ENCODE data around the gene BMERB1. TPM values are rescaled to one million over a fixed set of nuclear protein-coding genes. Genes with fewer than 3 reads are reported as not detected.
"Not testable (repeated sequence)": the region's sequence is repeated elsewhere in the genome, so short reads cannot be mapped to it uniquely, and the experiment has no call there.

Gene BMERB1
- total RNA-seq, 1 donor from 2014 or later = 55.0 TPM

DNA sequence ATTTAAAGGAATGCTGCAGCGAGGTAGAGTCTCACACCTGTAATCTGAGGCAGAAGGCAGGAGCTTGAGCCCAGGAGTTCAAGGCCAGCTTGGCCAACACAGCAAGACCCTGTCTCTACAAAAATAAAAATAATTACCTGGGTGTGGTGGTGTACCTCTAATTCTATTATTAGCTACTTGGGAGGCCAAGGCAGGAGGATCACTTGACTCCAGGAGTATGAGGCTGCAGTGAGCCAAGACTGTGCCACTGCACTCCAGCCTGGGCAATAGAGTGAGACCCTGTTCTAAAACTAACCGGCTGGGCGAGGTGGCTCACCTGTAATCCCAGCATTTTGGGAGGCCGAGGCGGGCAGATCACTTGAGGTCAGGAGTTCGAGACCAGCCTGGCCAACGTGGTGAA is 18.9 kb downstream of the BMERB1 start:
- intact Hi-C loops (cut with micrococcal nuclease); DNase-seq; ATAC-seq: not testable (repeated sequence)

DNA sequence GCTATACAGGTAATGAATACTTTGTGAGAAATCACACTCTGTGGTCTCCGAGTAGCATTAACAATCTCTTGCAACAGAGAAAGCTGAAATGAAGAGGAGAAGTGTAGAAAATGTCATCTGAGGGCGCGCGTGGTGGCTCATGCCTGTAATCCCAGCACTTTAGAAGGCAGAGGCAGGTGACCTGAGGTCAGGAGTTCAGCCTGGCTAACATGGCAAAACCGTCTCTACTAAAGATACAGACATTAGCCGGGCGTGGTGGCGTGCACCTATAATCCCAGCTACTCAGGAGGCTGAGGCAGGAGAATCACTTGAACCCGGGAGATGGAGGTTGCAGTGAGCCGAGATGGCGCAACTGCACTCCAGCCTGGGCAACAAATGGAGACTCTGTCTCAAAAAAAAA is 20.5 kb downstream of the BMERB1 start:
- DNase-seq; ATAC-seq; intact Hi-C loops (cut with micrococcal nuclease): not testable (repeated sequence)

DNA sequence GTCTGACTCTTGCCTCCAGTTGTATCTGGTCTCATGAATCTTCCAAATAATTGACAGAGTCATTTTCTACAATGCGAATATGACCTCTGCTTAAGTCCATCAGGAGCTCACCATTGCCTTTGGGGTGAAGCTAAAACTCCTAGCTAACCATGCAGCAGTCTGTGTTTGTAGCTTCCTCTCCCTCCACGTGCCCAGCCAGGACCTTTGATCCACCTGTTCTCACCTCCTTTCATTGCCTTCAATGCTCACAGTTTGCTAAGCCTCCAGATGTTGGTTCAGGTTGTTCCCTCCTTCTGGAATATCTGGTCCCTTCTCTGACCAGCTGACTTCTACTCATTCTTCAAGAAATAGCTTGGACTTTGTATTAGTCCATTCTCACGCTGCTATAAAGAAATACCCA is 23.0 kb downstream of the BMERB1 start:
- DNase-seq (no peak), ATAC-seq (no peak)
- intact Hi-C loops (cut with micrococcal nuclease) = no loop called here

DNA sequence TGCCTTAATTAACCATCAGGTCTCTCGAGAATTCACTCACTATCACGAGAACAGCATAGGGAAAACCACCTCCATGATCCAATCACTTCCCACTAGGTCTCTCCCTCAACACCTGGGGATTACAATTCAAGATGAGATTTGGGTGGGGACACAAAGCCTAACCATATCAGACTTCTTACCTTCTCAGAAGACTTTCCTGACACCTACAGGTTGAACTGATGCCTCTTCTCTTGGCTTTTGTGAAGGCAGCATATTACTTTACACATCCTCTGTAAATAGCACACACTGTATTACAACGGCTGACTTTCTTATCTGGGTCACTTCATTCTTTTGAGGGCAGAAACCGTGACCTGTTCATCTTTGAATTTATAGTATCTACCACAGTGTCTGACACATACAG is 23.6 kb downstream of the BMERB1 start:
- ATAC-seq (no peak), DNase-seq (no peak)
- intact Hi-C loops (cut with micrococcal nuclease) = no loop called here

DNA sequence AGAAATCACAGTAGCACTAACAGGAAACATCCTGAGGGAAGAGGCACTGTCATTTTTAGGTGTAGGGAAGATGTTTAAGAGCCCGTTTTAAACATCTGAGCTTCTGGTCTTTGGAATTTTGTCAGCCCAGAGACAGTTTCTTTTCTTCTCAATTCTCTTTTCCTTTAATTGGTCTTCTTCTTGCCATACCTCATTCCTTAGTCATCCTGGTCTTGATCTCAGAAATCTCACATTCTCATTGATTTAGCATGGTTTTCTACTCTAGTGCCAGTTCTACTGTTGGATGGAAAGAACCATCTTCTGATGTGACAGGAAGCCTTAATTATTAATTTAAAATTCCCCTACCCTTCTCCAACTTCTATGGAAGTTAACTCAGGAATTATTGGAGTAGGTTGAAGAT is 25.4 kb downstream of the BMERB1 start:
- DNase-seq (no peak), ATAC-seq (no peak)
- intact Hi-C loops (cut with micrococcal nuclease) = no loop called here

DNA sequence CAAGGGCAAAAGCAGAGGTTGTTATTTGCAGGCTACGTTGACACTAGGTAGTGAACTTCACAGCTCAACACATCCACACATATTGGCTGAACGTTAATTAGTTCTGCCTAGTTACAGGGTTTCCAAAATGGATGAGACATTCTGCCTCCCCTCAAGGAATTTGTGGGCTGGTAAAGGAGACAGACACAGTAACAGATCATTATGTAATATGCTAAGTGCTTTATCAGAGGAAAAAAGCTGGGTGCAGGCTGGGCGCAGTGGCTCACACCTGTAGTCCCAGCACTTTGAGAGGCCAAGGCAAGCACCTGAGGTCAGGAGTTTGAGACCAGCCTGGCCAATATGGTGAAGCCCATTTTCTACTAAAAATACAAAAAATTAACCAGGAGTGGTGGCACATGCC is 26.2 kb downstream of the BMERB1 start:
- DNase-seq (no peak), ATAC-seq (no peak)
- intact Hi-C loops (cut with micrococcal nuclease) = no loop called here

DNA sequence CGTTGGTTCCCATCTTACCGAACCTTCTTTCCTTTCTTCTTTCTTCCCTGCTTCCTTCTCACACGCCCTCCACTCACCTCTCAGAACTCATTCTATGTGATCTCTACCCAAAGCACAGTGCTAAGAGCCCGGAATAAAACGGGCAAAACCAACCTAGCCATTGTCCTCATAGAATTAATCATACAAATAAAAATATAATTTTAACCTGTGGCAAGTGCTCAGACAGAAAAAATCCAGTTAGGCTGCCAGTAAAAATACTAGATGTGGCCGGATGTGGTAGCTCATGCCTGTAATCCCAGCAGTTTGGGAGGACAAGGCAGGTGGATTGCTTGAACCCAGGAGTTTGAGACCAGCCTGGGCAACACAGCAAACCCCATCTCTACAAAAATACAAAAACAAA is 27.0 kb downstream of the BMERB1 start:
- no peak for ATAC-seq
- DNase-seq = no peak
- intact Hi-C loops (cut with micrococcal nuclease) = no loop called here

DNA sequence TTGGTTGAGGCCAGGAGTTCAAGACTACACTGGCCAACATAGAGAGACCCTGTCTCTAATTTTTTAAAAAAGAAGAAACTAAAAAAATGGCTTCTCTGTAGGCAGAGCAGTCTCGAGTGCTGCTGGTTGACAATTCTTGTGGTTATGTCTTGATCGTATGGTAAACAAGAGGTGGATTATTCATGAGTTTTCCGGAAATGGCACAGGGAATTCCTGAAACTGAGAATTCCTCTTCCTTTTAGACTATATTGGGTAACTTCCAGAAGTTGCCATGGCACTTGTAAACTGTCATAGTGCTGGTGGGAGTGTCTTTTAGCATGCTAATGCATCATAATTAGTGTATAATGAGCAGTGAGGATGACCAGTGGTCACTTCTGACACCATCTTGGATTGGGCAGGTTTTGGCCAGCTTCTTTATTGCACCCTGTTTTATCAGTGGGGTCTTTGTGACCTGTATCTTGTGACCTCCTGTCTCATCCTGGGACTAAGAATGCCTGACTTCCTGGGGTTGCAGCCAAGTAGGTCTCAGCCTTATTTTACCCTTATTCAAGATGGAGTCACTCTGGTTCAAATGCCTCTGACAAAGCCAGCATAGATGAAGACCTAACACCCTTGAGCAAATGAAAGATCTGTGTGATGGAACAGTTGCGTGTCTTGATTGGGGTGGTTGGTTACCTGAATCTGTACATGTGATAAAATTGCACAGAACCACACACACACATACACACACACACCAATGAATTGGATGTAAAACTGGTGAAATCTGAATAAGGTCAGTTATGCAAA is 30.2 kb downstream of the BMERB1 start:
- DNase-seq (no peak), ATAC-seq (no peak)
- intact Hi-C loops (cut with micrococcal nuclease) = no loop called here

DNA sequence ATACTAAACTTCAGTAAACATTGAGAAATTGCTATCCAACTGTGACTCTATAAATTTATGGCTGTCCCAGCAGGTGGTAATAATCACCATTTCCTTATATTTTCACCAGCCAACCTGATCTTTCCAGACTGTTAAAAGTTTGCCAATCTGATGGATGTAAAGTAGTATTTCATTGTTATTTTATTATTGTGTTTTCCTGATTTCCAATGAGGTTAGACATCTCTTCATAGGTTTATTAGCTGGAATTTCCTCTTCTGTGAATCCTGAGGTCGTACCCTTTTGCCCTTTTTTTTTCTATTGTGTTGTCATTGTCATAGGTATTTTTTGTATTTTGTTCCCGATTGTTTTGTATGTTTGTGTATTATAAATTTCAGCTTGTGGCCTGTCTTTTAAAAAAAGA is 31.7 kb downstream of the BMERB1 start:
- DNase-seq = no peak

DNA sequence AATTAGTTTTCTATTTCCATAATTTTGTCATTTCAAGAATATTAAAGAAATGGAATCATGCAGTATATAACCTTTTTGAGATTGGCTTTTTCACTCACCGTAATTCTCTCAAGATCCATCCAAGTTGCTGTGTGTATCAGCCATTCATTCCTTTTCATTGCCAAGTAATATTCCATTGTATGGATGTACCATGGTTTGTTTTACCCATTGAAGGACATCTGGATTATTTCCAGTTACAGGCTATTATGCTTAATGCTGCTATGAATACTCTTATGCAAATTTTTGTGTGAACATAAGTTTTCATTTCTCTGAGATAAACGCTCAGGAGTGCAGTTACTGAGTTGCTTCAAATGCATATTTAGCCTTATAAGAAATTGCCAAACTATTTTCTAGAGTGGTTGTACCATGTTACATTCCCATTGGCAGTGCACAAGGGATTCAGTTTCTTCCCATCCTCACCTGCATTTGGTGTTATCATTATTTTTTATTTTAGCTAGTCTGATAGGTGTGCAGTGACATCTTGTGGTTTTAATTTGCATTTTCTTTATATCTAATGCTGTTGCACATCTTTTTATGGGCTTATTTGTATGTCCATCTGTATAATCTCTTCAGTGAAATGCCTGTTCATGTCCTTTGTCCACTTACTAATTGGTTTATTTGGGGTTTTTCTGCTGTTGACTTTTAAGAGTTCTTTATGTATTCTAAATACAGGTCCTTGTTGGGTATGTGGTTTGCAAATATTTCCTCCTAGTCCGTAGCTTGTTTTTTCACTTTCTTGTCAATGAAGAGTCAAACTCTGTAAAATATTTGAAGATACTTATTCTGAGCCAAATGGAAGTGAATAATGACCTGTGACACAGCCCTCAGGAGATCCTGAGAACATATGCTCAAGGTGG is 32.7 kb downstream of the BMERB1 start:
- intact Hi-C loops (cut with micrococcal nuclease) = no loop called here

More for the DNA sequence above, 31.7 kb downstream of the BMERB1 start:
- intact Hi-C loops (cut with micrococcal nuclease) = no loop called here
- ATAC-seq = no peak

DNA sequence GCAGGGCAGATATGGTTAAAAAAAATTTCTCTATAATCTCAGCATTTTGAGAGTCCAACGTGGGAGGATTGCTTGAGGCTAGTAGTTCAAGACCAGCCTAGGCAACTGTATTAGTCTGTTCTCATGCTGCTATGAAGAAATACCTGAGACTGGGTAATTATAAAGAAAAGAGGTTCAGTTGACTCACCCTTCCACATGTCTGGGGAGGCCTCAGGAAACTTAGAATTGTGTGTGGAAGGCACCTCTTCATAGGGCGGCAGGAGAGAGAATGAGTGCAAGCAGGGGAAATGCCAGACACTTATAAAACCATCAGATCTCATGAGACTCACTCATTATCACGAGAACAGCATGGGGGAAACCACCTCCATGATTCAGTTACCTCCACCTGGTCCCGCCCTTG is 42.6 kb downstream of the BMERB1 start:
- intact Hi-C loops (cut with micrococcal nuclease); ATAC-seq; DNase-seq: not testable (repeated sequence)

More for the DNA sequence above, 32.7 kb downstream of the BMERB1 start:
- no peak for DNase-seq
- no peak for ATAC-seq

DNA sequence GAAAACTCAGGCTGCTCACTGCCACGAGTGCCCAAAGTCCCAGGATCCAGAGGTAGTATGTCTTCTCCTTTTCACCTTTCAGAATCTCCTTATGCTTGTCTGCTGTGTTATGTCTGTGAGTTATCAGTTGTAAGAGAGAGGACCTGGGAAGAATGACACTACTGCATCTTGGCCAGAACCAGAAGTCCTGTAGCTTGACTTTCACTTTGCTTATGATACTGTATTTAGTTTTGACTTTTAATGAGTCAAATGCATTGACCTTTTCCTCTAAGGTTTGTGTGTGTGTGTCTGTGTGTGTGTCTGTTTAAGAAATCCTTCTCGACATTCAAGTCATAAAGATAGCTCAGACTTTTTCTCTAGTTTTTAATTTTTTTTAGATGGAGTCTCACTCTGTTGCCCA is 43.4 kb downstream of the BMERB1 start:
- ATAC-seq (no peak), DNase-seq (no peak)
- intact Hi-C loops (cut with micrococcal nuclease) = no loop called here

DNA sequence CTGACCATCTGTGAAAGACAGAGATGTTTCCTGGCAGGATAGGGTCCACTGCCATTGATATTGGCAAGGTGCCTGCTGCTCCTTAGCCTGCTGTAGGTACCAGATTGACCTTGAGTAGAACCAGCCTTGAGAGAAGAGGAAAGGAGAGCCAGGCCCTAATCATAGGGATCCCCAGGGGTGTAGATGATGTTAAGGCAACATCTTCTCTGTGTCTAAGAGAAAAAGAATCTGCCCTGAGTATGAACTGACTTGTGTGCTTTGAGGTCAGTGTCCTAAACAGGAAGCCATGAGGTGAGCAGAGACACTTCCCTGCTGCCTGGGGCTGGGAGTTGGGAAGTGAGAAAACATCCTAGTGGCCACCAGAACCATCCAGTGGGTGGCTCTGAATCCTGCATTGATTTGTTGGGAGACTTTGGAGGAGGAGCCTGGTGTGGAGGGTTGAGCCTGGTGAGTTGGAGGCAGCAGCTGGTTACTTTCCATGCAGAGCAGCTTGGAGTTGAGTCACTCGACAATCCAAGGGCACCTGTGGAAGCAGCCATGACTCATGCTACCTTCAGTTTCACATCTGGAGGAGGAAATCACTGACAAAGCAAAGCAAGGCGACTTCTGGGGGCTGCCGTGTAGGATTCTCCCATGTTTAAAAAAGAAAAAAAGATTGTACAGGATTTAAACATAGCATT is 47.8 kb downstream of the BMERB1 start:
- DNase-seq (no peak), ATAC-seq (peak; percentile 82)
- intact Hi-C loops (cut with micrococcal nuclease) = no loop called here

DNA sequence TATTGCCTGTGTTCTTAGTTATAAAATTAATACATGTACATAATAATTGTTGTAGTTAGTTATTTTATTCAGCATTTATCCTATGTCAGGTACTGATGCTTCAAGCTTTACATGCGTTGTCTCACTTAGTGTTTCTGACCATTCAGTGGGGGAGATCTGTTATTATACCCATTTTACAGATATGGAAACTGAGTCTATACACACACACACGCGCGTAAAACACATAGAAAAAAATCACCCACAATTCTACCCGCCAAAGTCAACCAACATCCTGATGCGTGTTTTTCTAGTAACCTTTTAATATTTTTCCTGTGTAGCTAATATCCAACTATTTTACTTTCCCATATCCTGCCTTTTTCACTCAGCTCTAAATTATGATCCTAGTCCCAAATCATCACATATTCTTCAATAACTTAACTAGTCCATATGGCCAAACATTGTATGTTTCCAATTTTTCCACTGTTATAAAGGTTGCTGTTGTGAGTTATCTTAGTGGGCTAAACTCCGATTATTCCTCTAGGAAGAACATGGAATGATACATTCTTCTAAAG is 48.4 kb downstream of the BMERB1 start:
- DNase-seq (no peak), ATAC-seq (no peak)
- intact Hi-C loops (cut with micrococcal nuclease) = no loop called here

DNA sequence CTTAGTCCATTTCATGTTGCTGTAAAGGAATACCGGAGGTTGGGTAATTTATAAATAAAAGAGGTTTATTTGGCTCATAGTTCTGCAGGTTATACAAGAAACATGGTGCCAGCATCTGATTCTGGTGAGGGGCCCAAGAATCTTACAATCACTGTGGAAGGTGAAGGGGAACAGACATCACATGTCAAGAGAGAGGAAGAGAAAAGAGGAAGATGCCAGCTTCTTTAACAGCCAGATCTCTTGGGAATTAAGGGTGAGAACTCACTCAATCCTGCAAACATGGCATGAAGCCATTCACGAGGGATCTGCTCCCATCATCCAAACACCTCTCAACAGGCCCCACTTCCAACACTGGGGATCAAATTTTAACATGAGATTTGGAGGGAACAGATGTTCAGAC is 49.5 kb downstream of the BMERB1 start:
- no peak for ATAC-seq
- no peak for DNase-seq

DNA sequence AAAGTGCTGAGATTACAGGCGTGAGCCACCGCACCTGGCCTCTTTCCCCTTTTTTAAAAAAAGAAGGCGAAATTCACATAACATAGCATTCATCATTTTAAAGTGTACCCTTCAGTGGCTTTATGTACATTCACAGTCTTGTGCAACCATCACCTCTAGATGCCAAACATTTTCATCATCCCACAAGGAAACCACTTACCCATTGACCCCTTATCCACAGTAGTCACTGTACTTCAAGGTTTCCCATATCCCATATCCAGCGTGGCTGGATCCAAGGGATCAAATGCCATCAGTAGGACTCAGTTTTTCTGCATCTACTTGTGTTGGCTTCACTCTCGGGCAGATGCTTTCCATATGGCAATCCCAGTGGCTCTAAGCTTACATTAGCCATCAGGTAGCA is 50.3 kb downstream of the BMERB1 start:
- no peak for DNase-seq
- ATAC-seq = no peak
- intact Hi-C loops (cut with micrococcal nuclease) = no loop called here

More for the DNA sequence above, 49.5 kb downstream of the BMERB1 start:
- intact Hi-C loops (cut with micrococcal nuclease) = no loop called here

DNA sequence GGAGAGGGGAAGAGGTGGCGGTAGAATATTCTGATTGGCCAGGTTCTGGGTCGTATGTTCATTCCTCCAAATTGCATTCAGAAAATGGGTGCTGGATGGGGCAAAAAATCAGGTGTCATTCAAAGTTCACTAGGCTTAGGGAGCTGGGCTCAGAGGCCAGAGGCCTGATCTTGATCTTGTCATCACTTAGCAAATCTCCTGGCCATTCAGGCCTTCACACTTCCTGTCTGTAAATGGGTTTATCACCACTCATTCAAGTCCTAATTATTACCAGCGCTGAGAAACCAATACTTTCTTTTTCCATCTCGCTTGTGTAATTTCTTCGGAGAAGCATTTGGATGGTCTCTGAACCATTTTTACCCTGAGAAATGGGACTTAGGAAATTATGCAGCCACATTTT is 50.8 kb downstream of the BMERB1 start:
- ATAC-seq (no peak), DNase-seq (no peak)
- intact Hi-C loops (cut with micrococcal nuclease) = no loop called here

DNA sequence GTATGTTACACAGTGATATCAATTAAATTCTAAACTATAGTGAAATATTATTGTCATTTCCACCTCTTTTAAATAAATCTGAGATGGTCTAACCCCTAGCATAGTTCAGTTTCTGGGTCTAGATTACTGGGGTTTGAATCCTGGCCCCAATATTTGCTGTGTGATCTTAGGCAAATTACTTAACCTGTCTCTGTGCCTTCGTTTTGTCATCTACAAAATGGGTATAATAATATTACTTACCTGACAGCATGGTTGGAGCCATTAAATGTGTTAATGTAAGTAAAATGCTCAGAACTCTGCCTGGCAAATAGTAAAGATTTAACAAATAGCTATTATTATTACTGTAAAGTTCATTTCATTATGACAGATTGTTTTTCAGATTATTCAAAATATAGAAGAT is 52.3 kb downstream of the BMERB1 start:
- no peak for ATAC-seq
- DNase-seq = no peak
- intact Hi-C loops (cut with micrococcal nuclease) = no loop called here

Measured in left ventricle myocardium superior (tissue), 1 donor.